Gastroesophageal sphincter (tissue), 4 donors: Measurements from ENCODE around the gene EPHB1. TPM values are rescaled to one million over a fixed set of nuclear protein-coding genes. Genes with fewer than 3 reads are reported as not detected.

Experiments used
- ATAC-seq: fragments of 150-250 bp; one replicate; pipeline ENCODE4 v1.9.1; 2016; ENCODE audit warnings: mild to moderate bottlenecking, moderate library complexity
- H3K27ac ChIP-seq, 4 donors: fragments of 200-600 bp; sonication (generic) in 3 of 4; 1 replicate in 3 of 4; 2 replicates in 1 of 4; pipeline ENCODE4 v1.5.1; 2016 to 2019
- H3K27me3 ChIP-seq: fragments of 200-600 bp; sonication (generic); one replicate; pipeline ENCODE4 v1.5.1; 2019
- H3K36me3 ChIP-seq, 2 donors: fragments of 200-600 bp; sonication (generic); one replicate each; pipeline ENCODE4 v1.5.1; 2019; ENCODE audit warnings: control low read depth in 1 of 2
- H3K4me1 ChIP-seq, 3 donors: fragments of 200-600 bp; sonication (generic); 1 replicate in 2 of 3; 2 replicates in 1 of 3; pipeline ENCODE4 v1.5.1; 2016 to 2019; ENCODE audit warnings: control low read depth in 2 of 3
- H3K4me3 ChIP-seq, 2 donors: fragments of 200-600 bp; sonication (generic); one replicate each; pipeline ENCODE4 v1.5.1; 2019; ENCODE audit warnings: mild to moderate bottlenecking in 1 of 2, moderate library complexity in 1 of 2
- H3K9me3 ChIP-seq, 3 donors: fragments of 200-600 bp; sonication (generic); one replicate each; pipeline ENCODE4 v1.5.1; 2017 to 2019; ENCODE audit warnings: control low read depth in 2 of 3
- CTCF ChIP-seq, 4 experiments: fragments of 200-600 bp in 2 of 4; fragments of 450-650 bp in 2 of 4; sonication (generic) in 1 of 4; IDR thresholded peaks; one replicate each; pipeline ENCODE4 v1.5.1; 2017 to 2019; ENCODE audit warnings: antibody characterized with exemption in 4 of 4, mild to moderate bottlenecking in 2 of 4, moderate library complexity in 2 of 4
- EP300 ChIP-seq: sonication (generic); formaldehyde crosslinking; IDR thresholded peaks from one replicate; pipeline ENCODE4 v1.6.1; 2017; ENCODE audit warnings: antibody characterized with exemption, mild to moderate bottlenecking
- POLR2A ChIP-seq, 2 donors: fragments of 450-650 bp; IDR thresholded peaks; one replicate each; pipeline ENCODE4 v1.6.1; 2017; ENCODE audit warnings: antibody characterized with exemption in 2 of 2, mild to moderate bottlenecking in 2 of 2, moderate library complexity in 1 of 2
- POLR2AphosphoS5 ChIP-seq: sonication (generic); formaldehyde crosslinking; IDR thresholded peaks from one replicate; pipeline ENCODE4 v1.6.1; 2017; ENCODE audit warnings: antibody characterized with exemption
- WGBS, 2 donors: methylation state at CpG; one replicate each; pipeline ENCODE4 v1.1.5; 2018; ENCODE audit warnings: low coverage in 1 of 2; 5-methylcytosine and 5-hydroxymethylcytosine counted together
- total RNA-seq, 4 donors: library from RNA; depleted of rRNA; stranded (reverse); fragments of >200 nt; gene quantifications; one replicate each; pipeline ENCODE4 v1.1.0, GENCODE V29; 2016

The EPHB1 gene
- total RNA-seq, 4 donors from 2014 or later: 0.81 to 5.7 (median 2.5) TPM; not detected in 1

- TF ChIP-seq POLR2A (IDR thresholded peaks at IDR 0.05) (no peak), EP300 (no peak), CTCF (IDR thresholded peaks at IDR 0.05) (no peak), POLR2AphosphoS5 (no peak)
Measured at GRCh38 chr3:134991003-134991402, 195.9 kb downstream of the EPHB1 start.

GRCh38 chr3:134991472-134992010 is 196.5 kb downstream of the EPHB1 start:
- Histone ChIP-seq H3K27ac (no peak overlapping the region), H3K4me3 (no peak overlapping the region), H3K27me3 (no peaks in the 10 kb centered on the region), H3K9me3 (no peaks in the 10 kb centered on the region), H3K4me1 (no peaks in the 10 kb centered on the region), H3K36me3 (no peaks in the 10 kb centered on the region)
- TF ChIP-seq CTCF (IDR thresholded peaks at IDR 0.05) (no peak), POLR2AphosphoS5 (no peak), EP300 (no peak), POLR2A (IDR thresholded peaks at IDR 0.05) (no peak)
- ATAC-seq: no peak
- WGBS, 2 donors: 88% methylated on average over 1 of the region's 2 CpGs; no CpG with 5 or more reads in 1 of the 2 donors

More at GRCh38 chr3:134991003-134991402, 195.9 kb downstream of the EPHB1 start:
- Histone ChIP-seq H3K27me3 (no peaks in the 10 kb centered on the region), H3K9me3 (no peaks in the 10 kb centered on the region), H3K4me1 (no peaks in the 10 kb centered on the region), H3K4me3 (no peak overlapping the region), H3K36me3 (no peaks in the 10 kb centered on the region), H3K27ac (no peak overlapping the region)
- 44 to 49% methylated on average over 2 to 3 of the region's 4 CpGs for WGBS, 2 donors
- ATAC-seq: no peak

GRCh38 chr3:134992180-134992579 is 197.1 kb downstream of the EPHB1 start:
- WGBS, 2 donors: 73 to 89% methylated on average over 3 to 4 of the region's 7 CpGs
- ATAC-seq: no peak
- H3K27ac ChIP-seq: no peak overlapping the region
- no peaks in the 10 kb centered on the region for H3K36me3 ChIP-seq
- no peaks in the 10 kb centered on the region for H3K4me1 ChIP-seq
- H3K4me3 ChIP-seq: no peak overlapping the region
- no peaks in the 10 kb centered on the region for H3K27me3 ChIP-seq
- TF ChIP-seq EP300 (no peak), CTCF (IDR thresholded peaks at IDR 0.05) (no peak), POLR2AphosphoS5 (no peak), POLR2A (IDR thresholded peaks at IDR 0.05) (no peak)
- no peaks in the 10 kb centered on the region for H3K9me3 ChIP-seq

GRCh38 chr3:134992586-134992985 is 197.5 kb downstream of the EPHB1 start:
- TF ChIP-seq POLR2A (IDR thresholded peaks at IDR 0.05) (no peak), CTCF (IDR thresholded peaks at IDR 0.05) (no peak), EP300 (no peak), POLR2AphosphoS5 (no peak)
- WGBS, 2 donors: no CpG with 5 or more reads among the region's 1 CpG
- Histone ChIP-seq H3K27me3 (no peaks in the 10 kb centered on the region), H3K4me3 (no peak overlapping the region), H3K27ac (no peak overlapping the region), H3K9me3 (no peaks in the 10 kb centered on the region), H3K4me1 (no peaks in the 10 kb centered on the region), H3K36me3 (no peaks in the 10 kb centered on the region)
- no peak for ATAC-seq

- Histone ChIP-seq H3K4me3 (no peak overlapping the region), H3K4me1 (no peaks in the 10 kb centered on the region), H3K27me3 (no peaks in the 10 kb centered on the region), H3K27ac (no peak overlapping the region), H3K9me3 (no peaks in the 10 kb centered on the region), H3K36me3 (no peaks in the 10 kb centered on the region)
- TF ChIP-seq POLR2A (IDR thresholded peaks at IDR 0.05) (no peak), POLR2AphosphoS5 (no peak), CTCF (IDR thresholded peaks at IDR 0.05) (no peak), EP300 (no peak)
- ATAC-seq: no peak
- no CpG with 5 or more reads among the region's 1 CpG for WGBS, 2 donors
Measured at GRCh38 chr3:134993011-134993410, 198.0 kb downstream of the EPHB1 start.
